Measurements from ENCODE around the gene NEUROD2. TPM values are rescaled to one million over a fixed set of nuclear protein-coding genes. Genes with fewer than 3 reads are reported as not detected.

NEUROD2 gene
- polyA plus RNA-seq (ENCODE audit: insufficient read length): 0.08 TPM
- long read RNA-seq, donor 1: 0 reads
- long read RNA-seq, donor 2, full-length matches to known transcripts: 1 of 1 reads
- long read RNA-seq, donor 2, partial matches to known transcripts: 0 of 1 reads
- long read RNA-seq, donor 2, other reads (novel, unspliced or antisense): 0 of 1 reads
- long read RNA-seq, donor 3, full-length matches to known transcripts: 1 of 1 reads
- long read RNA-seq, donor 3, partial matches to known transcripts: 0 of 1 reads
- long read RNA-seq, donor 3, other reads (novel, unspliced or antisense): 0 of 1 reads
- long read RNA-seq, donor 4: 0 reads
- long read RNA-seq, donor 5, full-length matches to known transcripts: 2 of 2 reads
- long read RNA-seq, donor 5, partial matches to known transcripts: 0 of 2 reads
- long read RNA-seq, donor 5, other reads (novel, unspliced or antisense): 0 of 2 reads
- long read RNA-seq, donor 6: 0 reads
- long read RNA-seq, donor 7, full-length matches to known transcripts: 1 of 1 reads
- long read RNA-seq, donor 7, partial matches to known transcripts: 0 of 1 reads
- long read RNA-seq, donor 7, other reads (novel, unspliced or antisense): 0 of 1 reads
- long read RNA-seq, donor 8: 0 reads

- no peak for DNase-seq
Measured at GRCh38 chr17:39607851-39608130, at the start of gene NEUROD2. Gene NEUROD2 (minus strand): TSS chr17:39607920. CDS start chr17:39606599, 1,321 bp downstream.

- DNase-seq: no peak
Measured at GRCh38 chr17:39655105-39655504, 47.4 kb upstream of the NEUROD2 start.

- DNase-seq: no peak
Measured at GRCh38 chr17:39653662-39654331, 46.1 kb upstream of the NEUROD2 start.

GRCh38 chr17:39653316-39653661, 45.6 kb upstream of the NEUROD2 start:
- DNase-seq: no peak

- no peak for DNase-seq
Measured at GRCh38 chr17:39652587-39653315, 45.0 kb upstream of the NEUROD2 start.

GRCh38 chr17:39651923-39652586, 44.3 kb upstream of the NEUROD2 start:
- DNase-seq: no peak

GRCh38 chr17:39650121-39650579, 42.4 kb upstream of the NEUROD2 start:
- no peak for DNase-seq

GRCh38 chr17:39648616-39649366, 41.1 kb upstream of the NEUROD2 start:
- DNase-seq: no peak

- DNase-seq: no peak
Measured at GRCh38 chr17:39647256-39647655, 39.5 kb upstream of the NEUROD2 start.

GRCh38 chr17:39643271-39643670, 35.6 kb upstream of the NEUROD2 start:
- DNase-seq: no peak

GRCh38 chr17:39642291-39643074, 34.8 kb upstream of the NEUROD2 start:
- DNase-seq: no peak

GRCh38 chr17:39641883-39642282, 34.2 kb upstream of the NEUROD2 start:
- DNase-seq: no peak

GRCh38 chr17:39641097-39641496, 33.4 kb upstream of the NEUROD2 start:
- DNase-seq: no peak

- DNase-seq: no peak
Measured at GRCh38 chr17:39640591-39641031, 32.9 kb upstream of the NEUROD2 start.

GRCh38 chr17:39639566-39640458, 32.1 kb upstream of the NEUROD2 start:
- no peak for DNase-seq

GRCh38 chr17:39639043-39639442, 31.3 kb upstream of the NEUROD2 start:
- no peak for DNase-seq

GRCh38 chr17:39638317-39638716, 30.6 kb upstream of the NEUROD2 start:
- DNase-seq: no peak

- peak; percentile 86 for DNase-seq
Measured at GRCh38 chr17:39636927-39637736, 29.4 kb upstream of the NEUROD2 start, which contains the start of gene STARD3. Gene STARD3 (plus strand): TSS chr17:39637144. CDS start chr17:39653532, 16,388 bp downstream.
